Measurements from ENCODE around the gene LEPR.
"Not testable (repeated sequence)": the region's sequence is repeated elsewhere in the genome, so short reads cannot be mapped to it uniquely, and the experiment has no call there.

Gene LEPR, protein sequence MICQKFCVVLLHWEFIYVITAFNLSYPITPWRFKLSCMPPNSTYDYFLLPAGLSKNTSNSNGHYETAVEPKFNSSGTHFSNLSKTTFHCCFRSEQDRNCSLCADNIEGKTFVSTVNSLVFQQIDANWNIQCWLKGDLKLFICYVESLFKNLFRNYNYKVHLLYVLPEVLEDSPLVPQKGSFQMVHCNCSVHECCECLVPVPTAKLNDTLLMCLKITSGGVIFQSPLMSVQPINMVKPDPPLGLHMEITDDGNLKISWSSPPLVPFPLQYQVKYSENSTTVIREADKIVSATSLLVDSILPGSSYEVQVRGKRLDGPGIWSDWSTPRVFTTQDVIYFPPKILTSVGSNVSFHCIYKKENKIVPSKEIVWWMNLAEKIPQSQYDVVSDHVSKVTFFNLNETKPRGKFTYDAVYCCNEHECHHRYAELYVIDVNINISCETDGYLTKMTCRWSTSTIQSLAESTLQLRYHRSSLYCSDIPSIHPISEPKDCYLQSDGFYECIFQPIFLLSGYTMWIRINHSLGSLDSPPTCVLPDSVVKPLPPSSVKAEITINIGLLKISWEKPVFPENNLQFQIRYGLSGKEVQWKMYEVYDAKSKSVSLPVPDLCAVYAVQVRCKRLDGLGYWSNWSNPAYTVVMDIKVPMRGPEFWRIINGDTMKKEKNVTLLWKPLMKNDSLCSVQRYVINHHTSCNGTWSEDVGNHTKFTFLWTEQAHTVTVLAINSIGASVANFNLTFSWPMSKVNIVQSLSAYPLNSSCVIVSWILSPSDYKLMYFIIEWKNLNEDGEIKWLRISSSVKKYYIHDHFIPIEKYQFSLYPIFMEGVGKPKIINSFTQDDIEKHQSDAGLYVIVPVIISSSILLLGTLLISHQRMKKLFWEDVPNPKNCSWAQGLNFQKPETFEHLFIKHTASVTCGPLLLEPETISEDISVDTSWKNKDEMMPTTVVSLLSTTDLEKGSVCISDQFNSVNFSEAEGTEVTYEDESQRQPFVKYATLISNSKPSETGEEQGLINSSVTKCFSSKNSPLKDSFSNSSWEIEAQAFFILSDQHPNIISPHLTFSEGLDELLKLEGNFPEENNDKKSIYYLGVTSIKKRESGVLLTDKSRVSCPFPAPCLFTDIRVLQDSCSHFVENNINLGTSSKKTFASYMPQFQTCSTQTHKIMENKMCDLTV

GRCh38 chr1:65420590-65421350, at the start of gene LEPR, which contains the start of gene LEPROT:
Gene LEPR, plus strand, starts transcription at chr1:65420668. Its CDS starts 144,898 bp downstream, at chr1:65565566.
Gene LEPROT, plus strand, starts transcription at chr1:65420668. Its CDS starts 57 bp downstream, at chr1:65420725.
- DNase-seq = peak; percentile 91

- DNase-seq = no peak
Observed at GRCh38 chr1:65371544-65371943, 48.9 kb upstream of the LEPR start.

GRCh38 chr1:65372557-65372956, 47.9 kb upstream of the LEPR start:
- no peak for DNase-seq

DNA sequence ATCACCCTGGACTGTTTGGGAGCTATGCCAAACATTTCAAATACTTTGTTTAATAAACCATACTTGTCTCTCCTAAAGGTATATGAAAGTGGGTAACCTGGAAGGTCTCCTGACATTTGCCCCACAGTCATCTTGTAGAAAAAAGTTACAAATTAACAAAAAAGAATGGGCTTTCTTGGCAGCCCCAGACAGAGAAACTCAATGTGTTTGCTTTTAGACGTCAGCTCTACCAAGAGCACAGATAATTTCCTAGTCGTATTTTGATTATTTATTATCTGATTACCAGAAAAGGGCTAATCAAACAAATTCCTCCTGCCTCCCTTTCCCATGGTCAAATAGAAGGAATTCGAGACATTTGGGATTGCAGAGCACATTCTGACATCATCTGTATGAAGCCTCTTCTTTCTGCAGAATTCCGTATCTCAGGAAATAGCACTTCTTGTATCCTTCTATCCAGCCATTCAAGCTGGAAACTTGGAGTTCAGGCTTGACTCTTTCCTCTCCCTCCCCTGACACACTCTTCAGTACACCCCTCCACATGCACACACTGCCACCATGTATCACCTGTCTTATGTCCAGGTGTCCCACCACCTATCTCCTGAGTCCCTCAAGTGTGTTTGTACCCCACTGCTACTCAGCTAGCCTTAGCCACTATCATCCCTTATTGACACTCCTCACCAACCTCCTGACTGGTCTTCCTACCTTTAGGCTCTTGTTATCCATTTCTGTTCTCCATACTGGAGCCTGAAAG, 42.8 kb upstream of the LEPR start:
- no peak for DNase-seq

GRCh38 chr1:65378247-65378946, 42.1 kb upstream of the LEPR start:
- DNase-seq = no peak

- DNase-seq = not testable (repeated sequence)
Observed at GRCh38 chr1:65384426-65384825, 36.0 kb upstream of the LEPR start.

GRCh38 chr1:65386439-65386838, 34.0 kb upstream of the LEPR start:
- no peak for DNase-seq

DNA sequence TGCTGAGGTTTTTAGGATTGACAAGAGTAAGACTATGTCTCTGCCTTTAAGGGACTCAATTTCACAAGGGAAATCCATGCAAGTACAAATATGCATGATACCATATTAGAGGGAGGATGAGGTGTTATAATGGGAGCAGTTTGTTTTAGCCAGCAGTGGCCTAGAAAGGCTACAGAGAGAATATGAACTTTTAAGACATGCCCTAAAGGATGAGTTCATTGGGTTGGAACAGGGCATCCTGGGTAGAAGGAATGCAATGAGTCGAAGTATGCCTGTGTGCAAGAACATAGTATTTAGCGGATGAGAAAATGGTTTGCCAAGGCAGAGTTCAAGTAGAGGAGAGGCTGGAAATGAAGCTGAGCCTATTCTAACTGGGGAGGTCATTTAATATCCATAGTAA, 32.6 kb upstream of the LEPR start:
- DNase-seq = no peak

GRCh38 chr1:65388908-65389695, 31.4 kb upstream of the LEPR start:
- DNase-seq = no peak

GRCh38 chr1:65392497-65392896, 28.0 kb upstream of the LEPR start:
- no peak for DNase-seq

- no peak for DNase-seq
Observed at GRCh38 chr1:65393347-65393746, 27.1 kb upstream of the LEPR start.

- DNase-seq = no peak
Observed at GRCh38 chr1:65393928-65394327, 26.5 kb upstream of the LEPR start.

DNA sequence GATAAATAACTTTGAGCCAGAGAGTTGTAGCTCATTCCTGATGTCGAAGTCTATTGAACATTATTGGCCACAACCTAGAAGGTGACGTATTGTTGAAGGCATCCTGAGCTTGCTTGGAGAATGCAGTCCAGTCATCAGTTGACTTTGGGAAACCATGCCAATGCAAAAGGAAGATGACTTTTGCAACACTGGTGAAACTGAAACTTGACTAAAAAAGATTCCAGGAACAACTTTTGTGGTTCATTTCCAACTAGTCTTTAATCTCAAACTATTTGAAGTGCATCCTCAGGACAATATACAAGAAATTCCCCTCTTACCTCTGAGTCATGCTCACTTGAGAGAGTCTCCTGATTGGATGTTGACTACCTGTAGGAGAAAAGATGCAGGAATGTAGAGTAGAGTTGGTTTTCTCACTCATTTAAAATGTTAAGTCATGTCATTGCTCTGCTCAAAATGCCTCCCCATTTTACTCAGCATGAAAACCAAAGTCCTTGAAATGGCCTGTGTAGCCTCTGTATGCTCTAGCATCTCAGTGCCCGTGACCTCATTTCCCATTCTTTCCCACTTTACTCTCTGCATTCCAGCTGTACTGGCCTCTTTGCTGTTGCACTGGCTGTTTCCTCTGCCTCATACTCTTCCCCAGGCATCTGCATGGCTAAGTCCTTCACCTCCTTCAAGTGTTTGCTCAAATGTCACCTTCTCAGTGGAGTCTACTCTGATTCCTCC, 24.4 kb upstream of the LEPR start:
- DNase-seq = no peak

GRCh38 chr1:65398083-65398482, 22.4 kb upstream of the LEPR start:
- DNase-seq = no peak

- no peak for DNase-seq
Observed at GRCh38 chr1:65399003-65399402, 21.5 kb upstream of the LEPR start.

GRCh38 chr1:65401612-65402011, 18.9 kb upstream of the LEPR start:
- DNase-seq = no peak

- no peak for DNase-seq
Observed at GRCh38 chr1:65404941-65405340, 15.5 kb upstream of the LEPR start.

GRCh38 chr1:65407877-65408276, 12.6 kb upstream of the LEPR start:
- no peak for DNase-seq

DNA sequence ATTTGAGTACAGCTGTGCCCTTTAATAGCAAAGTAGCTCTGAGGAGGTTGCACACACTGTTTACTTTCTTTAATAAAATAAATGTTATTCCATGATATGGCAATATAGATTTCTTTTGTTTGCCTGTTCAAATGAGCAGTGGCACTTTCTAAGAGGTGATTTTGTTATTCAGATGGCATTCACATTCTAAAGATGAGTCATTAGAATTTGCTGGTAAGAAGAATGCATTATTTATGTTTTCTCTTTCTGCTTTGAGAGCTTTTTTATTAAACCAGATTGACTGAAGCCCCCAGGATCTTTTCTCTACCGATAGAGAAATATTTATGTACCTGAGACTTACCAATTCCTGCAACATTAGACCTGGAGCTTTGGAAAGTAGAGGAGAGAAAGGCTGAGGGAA, 11.2 kb upstream of the LEPR start:
- no peak for DNase-seq

Data from NCI-H1092 (cell line).